Loucy (cell line): Measurements from ENCODE around the gene CLEC16A.

Source experiments
- H2AFZ ChIP-seq: fragments of 200-600 bp; sonication (generic); 2 replicates; pipeline ENCODE4 v1.6.0; 2016; ENCODE audit warnings: antibody characterized with exemption, mild to moderate bottlenecking, low read length, moderate library complexity
- H3F3A ChIP-seq: fragments of 200-600 bp; 2 replicates; pipeline ENCODE4 v1.6.0; 2016; ENCODE audit warnings: antibody characterized with exemption, low read depth, mild to moderate bottlenecking
- H3K27me3 ChIP-seq: fragments of 200-600 bp; sonication (generic); 2 replicates; pipeline ENCODE4 v1.6.1; 2014; ENCODE audit warnings: low read length, mild to moderate bottlenecking; ENCODE audit not compliant: insufficient read depth, poor library complexity, severe bottlenecking
- H3K36me3 ChIP-seq: fragments of 200-600 bp; sonication (generic); 2 replicates; pipeline ENCODE4 v1.6.1; 2016; ENCODE audit warnings: low read length; ENCODE audit not compliant: insufficient read depth
- H3K4me1 ChIP-seq: fragments of 200-600 bp; sonication (generic); 2 replicates; pipeline ENCODE4 v1.5.1; 2014; ENCODE audit warnings: low read length, mild to moderate bottlenecking; ENCODE audit not compliant: insufficient read depth, poor library complexity, severe bottlenecking
- H3K4me2 ChIP-seq: fragments of 200-600 bp; sonication (generic); 2 replicates; pipeline ENCODE4 v1.6.0; 2014; ENCODE audit warnings: antibody characterized with exemption, low read length, low read depth, mild to moderate bottlenecking; ENCODE audit not compliant: poor library complexity, severe bottlenecking
- H3K4me3 ChIP-seq: fragments of 200-600 bp; sonication (generic); 2 replicates; pipeline ENCODE4 v1.5.1; 2014; ENCODE audit warnings: low read length, mild to moderate bottlenecking, mixed read lengths; ENCODE audit not compliant: poor library complexity, severe bottlenecking
- H3K79me2 ChIP-seq: fragments of 200-600 bp; sonication (generic); 2 replicates; pipeline ENCODE4 v1.6.1; 2014; ENCODE audit warnings: low read length; ENCODE audit not compliant: insufficient read depth
- H3K9ac ChIP-seq: fragments of 200-600 bp; sonication (generic); 2 replicates; pipeline ENCODE4 v1.6.0; 2014; ENCODE audit warnings: mild to moderate bottlenecking, low read depth, low read length, moderate library complexity; ENCODE audit not compliant: poor library complexity, severe bottlenecking
- H3K9me2 ChIP-seq: fragments of 200-600 bp; sonication (generic); replicated peaks from 2 replicates; pipeline ENCODE4 v1.6.1; 2016; ENCODE audit warnings: low read depth, low read length, mixed read lengths
- H3K9me3 ChIP-seq: fragments of 200-600 bp; sonication (generic); 2 replicates; pipeline ENCODE4 v1.6.1; 2014; ENCODE audit warnings: mild to moderate bottlenecking, antibody characterized with exemption, low read length, low read depth; ENCODE audit not compliant: insufficient read depth
- H4K20me1 ChIP-seq: fragments of 200-600 bp; sonication (generic); 2 replicates; pipeline ENCODE4 v1.6.0; 2014; ENCODE audit warnings: antibody characterized with exemption, low read length, mild to moderate bottlenecking; ENCODE audit not compliant: insufficient read depth, poor library complexity, severe bottlenecking
- CTCF ChIP-seq: fragments of 200-600 bp; sonication (generic); conservative IDR thresholded peaks from 2 replicates; pipeline ENCODE4 v1.5.1; 2014; ENCODE audit warnings: mild to moderate bottlenecking, antibody characterized with exemption, low read length
- EZH2phosphoT487 ChIP-seq: fragments of 200-600 bp; IDR thresholded peaks from 2 replicates; pipeline ENCODE4 v1.6.1; 2018; ENCODE audit warnings: antibody characterized with exemption, mild to moderate bottlenecking, moderate library complexity, borderline replicate concordance

The CLEC16A gene

GRCh38 chr16:11045441-11045840 lies 101.1 kb downstream of the CLEC16A start:
- Histone ChIP-seq H2AFZ (no peak overlapping the region), H3K4me1 (no peaks in the 10 kb centered on the region), H3K36me3 (peaks cover 13% of the 10 kb centered on the region; the same call in 1 of the 2 replicates), H3K27me3 (no peaks in the 10 kb centered on the region), H3K9ac (no peak overlapping the region), H3K4me2 (no peak overlapping the region), H3K9me3 (no peaks in the 10 kb centered on the region), H4K20me1 (no peaks in the 10 kb centered on the region), H3F3A (no peaks in the 10 kb centered on the region), H3K9me2 (no peaks in the 10 kb centered on the region), H3K79me2 (no peaks in the 10 kb centered on the region), H3K4me3 (no peak overlapping the region)
- no peak for TF ChIP-seq CTCF
- TF ChIP-seq EZH2phosphoT487: no peak

GRCh38 chr16:11045846-11046245 lies 101.5 kb downstream of the CLEC16A start:
- Histone ChIP-seq H3F3A (no peaks in the 10 kb centered on the region), H3K36me3 (peaks cover 12% of the 10 kb centered on the region; the same call in 1 of the 2 replicates), H3K79me2 (no peaks in the 10 kb centered on the region), H3K4me2 (no peak overlapping the region), H3K9me2 (no peaks in the 10 kb centered on the region), H3K9me3 (no peaks in the 10 kb centered on the region), H3K9ac (no peak overlapping the region), H2AFZ (no peak overlapping the region), H3K27me3 (no peaks in the 10 kb centered on the region), H3K4me1 (no peaks in the 10 kb centered on the region), H4K20me1 (no peaks in the 10 kb centered on the region), H3K4me3 (no peak overlapping the region)
- TF ChIP-seq EZH2phosphoT487 (no peak), CTCF (no peak)

GRCh38 chr16:11046382-11046931 lies 102.1 kb downstream of the CLEC16A start:
- H3K9me3 ChIP-seq: no peaks in the 10 kb centered on the region
- H3K4me2 ChIP-seq: no peak overlapping the region
- no peaks in the 10 kb centered on the region for H3K9me2 ChIP-seq
- TF ChIP-seq EZH2phosphoT487: no peak
- no peak for TF ChIP-seq CTCF
- no peak overlapping the region for H2AFZ ChIP-seq
- no peaks in the 10 kb centered on the region for H3F3A ChIP-seq
- no peaks in the 10 kb centered on the region for H4K20me1 ChIP-seq
- H3K27me3 ChIP-seq: no peaks in the 10 kb centered on the region
- no peaks in the 10 kb centered on the region for H3K4me1 ChIP-seq
- H3K79me2 ChIP-seq: no peaks in the 10 kb centered on the region
- no peak overlapping the region for H3K9ac ChIP-seq
- peaks cover 6% of the 10 kb centered on the region; the same call in 1 of the 2 replicates for H3K36me3 ChIP-seq
- no peak overlapping the region for H3K4me3 ChIP-seq
